Measurements from ENCODE around the gene ASGR2.

GRCh38 chr17:7129311-7129710, 14.7 kb upstream of the ASGR2 start:
- TF ChIP-seq GATA2 (IDR thresholded peaks at IDR 0.05; ENCODE audit: low read depth, low read length) (no peak), GATA3 (IDR thresholded peaks at IDR 0.05; ENCODE audit: low read depth, low read length) (no peak)

Measured in SH-SY5Y (cell line).